SIG-M5 (cell line): ENCODE results near the gene RGL1.

Source experiments
- DNase-seq: peaks from one replicate; lab custom pipeline; 2025; lab: John Stamatoyannopoulos, UW

Gene RGL1

DNA sequence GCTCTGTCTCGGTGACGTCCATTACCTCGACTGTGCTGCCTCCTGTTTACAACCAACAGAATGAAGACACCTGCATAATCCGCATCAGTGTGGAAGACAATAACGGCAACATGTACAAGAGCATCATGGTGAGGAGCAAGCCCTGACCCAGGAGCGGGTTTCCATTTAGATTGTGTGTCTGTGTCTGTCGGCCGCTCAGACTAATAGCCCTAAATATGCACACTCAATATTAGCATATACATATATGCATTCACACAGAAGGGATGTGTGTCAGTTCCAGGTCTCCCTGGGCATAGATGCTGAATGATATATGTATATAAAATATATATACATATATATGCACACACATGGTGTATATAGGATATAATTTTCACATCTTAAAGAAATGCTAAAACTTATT is 111.7 kb downstream of the RGL1 start:
- DNase-seq, result no peak

DNA sequence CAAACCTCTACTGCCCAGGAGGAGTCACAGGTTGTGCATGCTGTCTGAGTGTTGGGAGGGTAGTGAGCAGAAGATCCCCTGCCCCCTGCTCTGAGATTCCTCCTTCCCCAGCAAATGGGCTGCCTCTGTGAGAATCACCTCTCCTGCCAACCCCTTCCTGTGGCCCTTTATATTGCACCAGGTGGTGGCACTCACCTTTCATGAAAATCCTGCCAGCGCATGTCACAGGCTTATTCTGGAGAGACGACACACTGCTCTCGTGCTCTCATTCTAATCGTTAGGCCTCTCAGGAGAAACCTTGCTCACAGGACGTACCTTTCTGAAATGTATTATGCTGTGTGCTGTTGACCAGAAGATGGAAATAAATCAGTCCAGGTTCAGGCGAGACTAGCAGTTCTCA is 113.7 kb downstream of the RGL1 start:
- no peak for DNase-seq

DNA sequence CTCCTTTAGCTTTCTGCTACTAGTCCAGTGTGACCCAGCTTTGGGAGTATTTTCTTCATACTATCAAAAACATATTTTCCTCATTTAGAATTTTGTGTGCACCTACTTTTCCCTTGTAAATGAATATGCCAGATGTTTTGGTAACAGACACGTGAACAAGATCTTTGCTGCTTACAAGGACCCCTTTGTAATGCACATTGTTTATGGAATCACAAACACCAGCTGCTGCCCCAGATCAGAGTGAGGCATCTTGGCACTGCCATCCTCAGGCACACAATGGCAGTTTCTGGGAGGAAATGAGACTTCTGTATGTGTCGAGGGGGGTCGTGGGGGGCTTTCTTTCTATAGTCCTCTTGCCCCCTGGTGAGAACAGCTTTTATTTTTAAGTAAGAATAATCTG is 115.7 kb downstream of the RGL1 start:
- no peak for DNase-seq

DNA sequence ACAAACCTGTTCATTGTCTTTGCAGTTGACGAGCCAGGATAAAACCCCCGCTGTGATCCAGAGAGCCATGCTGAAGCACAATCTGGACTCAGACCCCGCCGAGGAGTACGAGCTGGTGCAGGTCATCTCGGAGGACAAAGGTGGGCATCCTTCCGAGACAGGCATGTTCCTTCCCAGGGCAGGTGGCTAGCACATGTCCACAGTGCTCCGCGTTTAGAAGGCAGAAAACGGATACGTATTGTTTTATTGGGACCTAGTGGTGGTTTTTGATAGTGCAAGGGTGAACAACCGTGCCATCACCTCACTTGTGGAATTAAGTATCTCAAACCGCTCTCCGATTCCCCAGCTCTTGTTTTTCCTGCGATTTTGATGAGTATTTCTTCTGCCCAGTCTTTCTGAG is 117.3 kb downstream of the RGL1 start:
- DNase-seq, result no peak

DNA sequence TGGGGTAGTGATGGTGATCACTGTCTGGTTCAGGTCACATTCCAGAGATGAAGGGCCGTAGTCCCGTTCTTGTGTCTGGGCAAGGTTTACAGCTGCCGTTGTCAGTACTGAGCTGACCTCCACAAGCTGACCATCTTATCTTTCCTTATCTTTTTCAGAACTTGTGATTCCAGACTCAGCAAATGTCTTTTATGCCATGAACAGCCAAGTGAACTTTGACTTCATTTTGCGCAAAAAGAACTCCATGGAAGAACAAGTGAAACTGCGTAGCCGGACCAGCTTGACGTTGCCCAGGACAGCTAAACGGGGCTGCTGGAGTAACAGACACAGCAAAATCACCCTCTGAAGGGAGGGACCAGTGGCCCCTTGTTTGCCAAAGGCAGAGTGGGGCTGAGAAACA is 121.0 kb downstream of the RGL1 start:
- no peak for DNase-seq

DNA sequence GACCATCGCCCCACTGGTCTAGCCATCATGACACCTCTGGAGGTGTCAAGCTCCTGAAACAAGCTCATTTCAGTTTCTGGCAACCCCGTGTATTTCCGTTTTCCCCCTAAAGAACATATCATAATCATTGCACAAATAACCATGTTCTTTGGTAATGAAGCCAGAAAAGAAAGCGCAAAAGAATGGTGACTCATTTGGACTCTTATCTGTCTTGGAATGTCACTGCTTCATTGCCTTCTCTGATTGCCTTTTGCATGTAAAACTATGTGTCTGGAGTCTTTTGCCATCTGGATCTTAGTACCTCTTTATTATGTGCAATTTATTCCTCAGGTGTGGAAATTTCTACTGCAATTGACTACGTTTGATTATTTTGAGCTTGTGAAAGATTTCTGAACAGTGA is 122.1 kb downstream of the RGL1 start:
- no peak for DNase-seq

DNA sequence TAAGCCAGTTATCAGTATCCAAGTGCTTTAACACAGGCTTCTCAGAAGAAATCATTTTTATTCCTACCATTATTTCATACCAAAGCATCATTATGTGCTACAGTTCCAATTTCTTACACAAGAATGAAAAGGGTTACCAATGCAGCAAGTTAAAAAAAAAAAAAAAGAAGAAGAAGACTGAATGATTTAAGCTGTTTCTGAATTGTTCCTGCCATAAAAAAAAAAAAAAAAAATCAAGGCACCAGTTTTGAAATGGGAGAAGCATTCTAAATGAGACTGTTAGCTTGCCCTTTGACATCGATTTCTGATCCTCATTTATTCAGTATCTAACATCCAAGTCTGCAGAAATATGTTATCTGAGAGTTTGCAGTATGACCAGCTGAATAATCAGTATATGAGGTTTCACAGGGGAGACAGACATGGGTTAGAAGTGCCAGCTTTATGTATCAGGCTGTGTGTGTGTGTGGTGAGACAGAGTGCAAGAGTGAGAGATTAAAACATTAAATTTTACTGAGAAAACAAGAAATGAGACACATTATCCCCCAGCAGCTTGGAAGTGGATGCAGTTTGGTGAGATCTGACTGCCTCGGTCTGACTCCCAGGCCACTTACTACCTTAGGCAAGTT is 126.8 kb downstream of the RGL1 start:
- DNase-seq, result no peak

DNA sequence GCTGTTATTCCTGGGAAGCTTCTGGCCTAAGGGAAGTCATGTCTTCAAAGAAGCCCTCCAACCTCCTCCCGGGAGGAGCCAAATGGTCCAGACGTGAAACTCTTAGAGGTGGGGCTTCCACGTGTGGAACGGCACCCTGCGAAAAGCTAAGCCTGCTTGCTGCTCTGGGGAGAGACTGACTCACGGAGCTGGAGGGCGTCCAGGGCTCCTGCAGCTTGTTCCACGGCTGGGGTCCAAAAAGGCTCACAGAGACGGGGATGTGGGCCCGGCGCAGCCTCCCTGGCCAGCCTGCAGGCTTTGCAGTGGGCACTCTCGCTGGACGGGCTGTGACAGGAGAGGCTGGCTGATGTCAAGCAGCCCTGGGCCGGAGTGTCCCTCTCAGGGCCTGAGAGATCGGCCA is 127.5 kb downstream of the RGL1 start:
- DNase-seq, result no peak

DNA sequence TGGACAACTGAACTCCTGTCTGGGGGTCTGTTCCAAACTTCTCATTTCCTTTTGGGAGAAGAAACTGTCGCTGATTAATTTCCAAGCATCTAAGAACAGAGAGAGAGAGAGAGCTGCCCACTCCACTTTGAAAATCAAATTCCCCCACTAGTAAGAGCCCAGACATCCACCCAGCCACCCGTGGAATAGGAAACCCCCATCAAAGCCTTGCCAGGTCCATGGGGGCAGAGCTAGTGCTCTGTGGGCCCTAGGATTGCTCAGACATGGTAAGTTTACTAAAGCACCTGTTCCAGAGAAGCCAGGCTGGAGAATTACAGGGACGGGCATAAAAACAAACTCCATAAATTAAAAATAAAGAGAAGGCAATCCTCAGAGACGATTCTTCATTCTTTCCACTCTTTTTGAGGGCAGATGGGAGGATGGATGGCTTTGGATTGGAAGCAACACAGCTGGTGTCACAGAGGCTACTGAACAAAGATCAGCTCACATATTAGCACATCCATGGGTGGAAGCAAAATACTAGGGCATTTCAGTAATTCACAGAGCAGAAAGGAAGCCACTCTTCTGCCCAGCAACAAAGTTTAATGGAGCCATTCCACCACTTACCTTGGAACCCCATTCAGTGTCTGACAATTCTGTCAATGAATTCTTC is 128.7 kb downstream of the RGL1 start:
- no peak for DNase-seq

DNA sequence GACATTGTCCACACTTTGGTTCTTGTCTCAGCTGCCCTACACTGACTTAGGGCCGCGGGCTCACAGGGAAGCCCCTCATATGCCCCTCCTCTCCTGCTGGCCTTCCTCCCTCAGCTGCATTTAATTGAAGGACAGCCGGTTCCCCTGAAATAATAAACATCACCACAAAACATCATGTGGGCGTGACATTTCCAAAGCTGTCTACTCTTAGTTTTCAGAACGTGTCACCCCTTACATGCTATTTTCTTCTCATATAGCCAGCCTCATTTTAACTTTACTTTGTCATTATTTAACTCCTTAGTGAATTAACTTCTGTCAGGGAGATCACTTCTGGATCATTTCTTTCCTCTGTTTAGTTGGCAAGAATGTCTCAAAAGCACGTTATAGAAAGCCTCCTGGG is 129.4 kb downstream of the RGL1 start:
- no peak for DNase-seq

DNA sequence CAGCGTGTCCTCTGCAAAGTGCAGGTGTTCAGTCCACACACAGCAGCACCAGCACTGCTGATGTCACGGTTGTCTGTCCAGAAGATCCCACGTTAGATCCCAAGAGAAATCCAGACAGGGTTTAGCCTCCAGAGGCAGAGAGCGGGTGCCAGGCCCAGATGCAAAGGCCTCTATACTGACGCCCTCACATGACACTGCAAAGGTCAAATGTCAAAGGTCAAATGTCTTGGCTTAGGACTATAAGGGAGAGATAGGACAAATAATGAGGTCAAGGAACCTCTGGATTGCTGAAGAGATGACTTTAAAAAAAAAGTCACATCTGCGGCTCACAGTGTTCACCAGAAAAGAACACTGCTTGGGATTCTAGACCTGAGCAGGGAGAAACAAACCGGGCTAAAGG is 131.1 kb downstream of the RGL1 start:
- no peak for DNase-seq

DNA sequence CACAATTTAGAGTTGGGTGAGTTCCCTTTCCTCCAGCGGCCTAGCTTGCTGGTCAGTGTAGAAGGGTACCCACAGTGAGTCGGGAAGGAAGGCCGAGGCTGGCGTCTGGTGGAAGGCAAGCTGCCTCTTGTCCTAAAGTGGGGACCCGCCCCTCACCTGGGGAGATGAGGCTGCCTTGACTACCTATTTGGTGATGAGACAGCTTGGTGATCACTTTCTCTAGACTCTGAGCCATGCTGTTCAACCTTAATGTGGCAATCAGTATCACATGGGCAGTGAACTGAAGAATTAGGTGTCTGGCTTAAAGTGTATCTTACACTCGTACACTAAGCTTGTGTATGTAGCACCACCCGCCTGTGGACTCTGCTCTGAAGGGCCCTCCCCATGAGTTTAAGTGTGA is 131.9 kb downstream of the RGL1 start:
- no peak for DNase-seq

DNA sequence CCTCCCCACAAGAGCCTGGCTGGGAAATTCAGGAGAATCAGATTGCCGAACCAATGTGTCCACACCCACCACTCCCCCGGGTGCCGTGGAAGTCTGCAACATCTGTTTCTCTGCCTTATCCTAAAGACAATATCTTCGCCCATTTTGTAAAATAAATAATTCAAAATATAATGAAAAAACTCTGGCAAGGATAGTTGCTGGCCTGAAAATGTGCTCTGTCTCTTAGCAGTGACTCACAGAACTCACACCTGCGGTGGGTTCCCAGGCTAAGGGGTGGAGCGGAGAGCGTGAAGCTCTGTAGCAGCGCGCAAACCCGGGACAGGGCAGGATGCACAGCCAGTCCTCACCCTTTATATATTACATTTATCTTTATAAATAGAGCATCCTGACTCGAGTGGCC is 132.7 kb downstream of the RGL1 start:
- DNase-seq, result no peak

DNA sequence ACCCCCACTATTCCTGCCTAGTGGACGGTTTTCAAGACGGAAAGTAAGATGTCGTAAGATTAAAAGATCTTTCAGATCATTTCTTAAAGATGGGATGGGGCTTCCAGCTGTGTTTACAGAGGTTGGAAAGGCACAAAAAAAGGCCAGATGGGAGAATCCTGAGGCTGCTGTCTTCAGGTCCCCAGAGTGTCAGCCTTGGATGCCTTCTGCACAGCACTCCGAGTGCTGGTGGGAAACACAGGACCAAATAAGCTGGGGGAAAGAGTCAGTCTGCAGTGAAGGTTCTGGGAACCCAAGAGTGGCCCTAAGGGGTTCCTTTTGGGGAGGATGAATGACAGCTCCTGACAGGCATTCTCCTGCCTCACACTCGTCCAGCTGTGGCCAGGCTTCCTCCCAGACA is 136.1 kb downstream of the RGL1 start:
- no peak for DNase-seq

DNA sequence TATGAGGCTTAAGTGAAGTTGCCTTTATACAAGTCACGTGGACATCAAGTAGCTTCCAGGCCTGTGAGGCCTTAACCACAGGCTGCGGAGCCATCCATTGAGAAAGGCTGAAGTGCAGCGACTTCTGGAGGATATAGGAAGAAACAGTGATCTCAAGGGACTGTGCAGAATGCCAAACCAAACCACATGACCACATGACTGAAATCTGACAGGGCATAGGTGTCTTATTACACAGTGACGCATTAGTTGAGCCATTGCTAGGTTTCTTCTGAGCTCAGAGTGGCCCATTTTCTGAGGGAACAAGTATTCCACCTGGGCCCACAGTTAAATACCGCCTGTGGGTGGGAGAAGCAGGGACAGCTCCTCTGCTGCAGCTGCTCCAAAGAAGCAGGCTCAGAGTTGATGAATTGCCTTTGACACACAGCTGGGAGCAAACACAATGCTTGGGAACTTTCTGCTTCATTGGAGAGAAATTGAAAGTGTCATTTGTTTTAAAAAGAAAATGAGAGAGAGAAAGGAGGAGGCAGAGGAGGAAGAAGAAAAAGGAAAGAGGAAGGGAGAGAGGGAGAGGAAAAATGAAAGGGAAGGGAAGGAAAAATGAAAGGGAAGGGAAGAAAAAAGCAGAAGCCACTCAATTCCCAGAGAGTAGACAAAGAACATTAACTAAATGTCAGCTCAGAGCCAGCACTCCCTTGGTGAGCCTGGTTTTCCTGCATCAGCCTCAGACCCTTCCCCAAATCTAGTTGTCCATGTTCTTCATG is 138.2 kb downstream of the RGL1 start:
- peak; percentile 17 for DNase-seq

DNA sequence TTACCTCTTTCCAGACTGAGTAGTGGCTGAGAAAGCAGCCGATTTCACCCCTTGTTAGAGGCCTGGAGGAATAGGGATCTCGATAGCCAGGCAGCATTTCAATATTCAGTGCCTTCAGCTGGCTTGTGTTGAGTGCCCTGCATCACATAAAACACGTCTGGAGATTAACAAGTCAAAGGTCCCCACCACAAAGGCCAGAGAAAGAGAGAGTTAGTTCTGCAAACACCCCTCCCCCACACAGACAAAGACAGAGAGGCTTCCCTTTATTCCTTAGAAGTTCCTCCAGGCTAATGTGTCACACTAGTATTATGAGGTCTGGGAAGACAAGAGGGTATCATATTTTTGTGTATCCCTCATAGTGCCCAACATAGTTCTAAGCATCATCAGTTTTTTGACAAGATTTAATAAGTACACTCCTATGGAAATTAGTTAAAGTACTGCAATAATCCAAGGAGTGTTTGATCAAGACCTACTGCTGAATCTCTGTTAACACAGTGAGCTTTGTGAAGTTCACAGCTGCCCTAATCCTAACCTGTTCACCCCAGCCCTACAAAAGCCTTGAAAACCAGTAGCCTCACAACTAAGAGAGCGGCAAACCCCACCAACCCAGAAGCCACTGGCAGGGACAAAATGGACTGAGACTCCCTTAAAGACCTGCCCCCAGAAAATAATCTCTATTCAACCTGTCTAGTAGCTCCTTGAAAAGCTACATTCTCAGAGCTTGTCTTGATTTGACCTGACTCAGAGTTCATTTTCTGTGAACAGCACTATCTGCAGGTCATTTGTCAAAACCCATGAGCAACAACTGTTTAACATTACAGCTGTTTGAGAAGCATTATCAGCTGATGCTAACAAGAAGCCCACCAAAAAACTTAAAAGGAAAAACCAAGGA is 140.8 kb downstream of the RGL1 start:
- no peak for DNase-seq

DNA sequence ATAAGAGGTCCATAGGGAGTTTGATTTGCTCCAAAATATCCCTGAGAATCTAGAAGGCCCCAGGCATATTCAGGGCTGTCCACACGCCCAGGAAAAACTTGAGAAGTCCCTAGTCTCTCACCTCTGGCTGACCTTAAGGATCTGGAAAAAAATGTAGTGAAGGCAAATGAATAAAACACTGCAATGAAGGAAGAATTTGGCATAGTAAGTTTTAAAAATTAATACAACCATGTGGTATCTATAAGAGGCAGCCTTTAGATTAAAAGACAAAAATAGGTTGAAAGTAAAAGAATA is 141.3 kb downstream of the RGL1 start:
- no peak for DNase-seq

DNA sequence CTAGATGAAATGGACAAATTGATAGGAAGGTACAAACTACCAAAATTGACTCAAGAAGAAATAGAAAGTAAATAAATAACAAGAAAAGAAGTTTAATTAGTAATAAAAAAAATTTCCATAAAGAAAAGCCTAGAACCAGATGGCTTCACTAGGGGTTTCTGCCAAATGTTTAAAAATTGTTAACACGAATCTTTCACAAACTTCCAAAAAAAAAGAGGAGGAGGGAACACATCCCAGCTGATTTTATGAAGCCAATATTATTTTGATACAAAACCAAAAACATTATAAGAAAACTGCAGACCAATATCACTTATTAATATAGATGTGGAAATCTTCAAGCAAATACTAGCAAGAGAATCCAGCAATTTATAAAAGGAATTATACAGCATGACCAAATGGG is 143.1 kb downstream of the RGL1 start:
- DNase-seq, result no peak

DNA sequence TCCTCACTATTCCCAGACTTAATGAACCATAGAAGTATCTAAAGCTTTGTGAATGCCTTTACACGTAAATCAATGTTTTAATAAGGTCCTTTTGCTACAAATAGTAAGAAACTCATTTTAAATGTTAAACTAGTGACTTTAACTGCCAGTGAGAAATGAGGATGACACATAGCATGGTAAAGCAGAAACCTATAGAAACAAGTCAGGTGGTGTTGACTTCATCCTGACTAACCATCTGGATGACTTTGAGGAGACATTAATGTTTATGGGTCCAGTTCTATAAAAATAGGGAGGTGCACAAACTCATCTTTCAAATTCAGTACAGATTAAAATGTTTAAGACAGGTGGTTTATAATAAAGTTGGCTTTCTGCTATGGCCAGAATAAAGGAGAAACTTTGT is 147.2 kb downstream of the RGL1 start:
- DNase-seq, result no peak

DNA sequence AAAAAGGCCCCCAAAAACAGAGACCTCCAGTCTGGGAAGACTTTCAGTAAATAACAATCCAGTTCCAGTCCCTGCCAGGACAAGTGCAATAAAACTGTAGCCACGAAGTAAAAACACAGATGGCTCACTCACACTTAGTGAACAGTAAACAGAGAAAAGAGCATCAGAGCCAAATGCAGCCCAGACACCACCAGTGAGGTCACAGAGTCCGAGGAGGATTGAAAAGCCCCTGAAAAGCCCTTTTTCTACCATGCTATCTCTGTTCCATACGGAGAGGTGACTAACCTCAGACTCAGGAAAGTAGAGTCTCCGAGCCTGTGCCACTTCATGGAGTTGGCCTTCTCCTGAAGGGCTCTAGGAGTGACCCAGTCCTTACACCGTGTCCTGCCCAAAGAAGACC is 148.1 kb downstream of the RGL1 start:
- no peak for DNase-seq

DNA sequence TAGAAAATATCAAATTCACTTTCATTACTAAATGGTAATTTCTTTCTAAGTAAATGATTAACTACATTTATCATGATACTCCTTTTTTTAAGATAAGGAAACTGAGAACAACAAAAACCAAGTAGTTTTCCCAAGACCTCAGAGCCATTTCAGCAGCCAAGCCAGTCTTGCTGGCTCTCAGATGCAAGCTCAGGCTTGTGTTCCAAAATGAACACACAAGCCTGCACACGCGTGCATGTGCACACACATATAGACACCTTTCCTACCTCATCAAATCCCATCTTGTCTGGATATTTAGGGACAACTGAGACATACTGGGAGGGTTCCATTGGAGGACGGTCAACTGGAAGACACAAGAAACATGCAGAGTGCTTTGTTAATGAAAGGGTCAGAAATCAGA is 149.6 kb downstream of the RGL1 start:
- DNase-seq, result no peak

DNA sequence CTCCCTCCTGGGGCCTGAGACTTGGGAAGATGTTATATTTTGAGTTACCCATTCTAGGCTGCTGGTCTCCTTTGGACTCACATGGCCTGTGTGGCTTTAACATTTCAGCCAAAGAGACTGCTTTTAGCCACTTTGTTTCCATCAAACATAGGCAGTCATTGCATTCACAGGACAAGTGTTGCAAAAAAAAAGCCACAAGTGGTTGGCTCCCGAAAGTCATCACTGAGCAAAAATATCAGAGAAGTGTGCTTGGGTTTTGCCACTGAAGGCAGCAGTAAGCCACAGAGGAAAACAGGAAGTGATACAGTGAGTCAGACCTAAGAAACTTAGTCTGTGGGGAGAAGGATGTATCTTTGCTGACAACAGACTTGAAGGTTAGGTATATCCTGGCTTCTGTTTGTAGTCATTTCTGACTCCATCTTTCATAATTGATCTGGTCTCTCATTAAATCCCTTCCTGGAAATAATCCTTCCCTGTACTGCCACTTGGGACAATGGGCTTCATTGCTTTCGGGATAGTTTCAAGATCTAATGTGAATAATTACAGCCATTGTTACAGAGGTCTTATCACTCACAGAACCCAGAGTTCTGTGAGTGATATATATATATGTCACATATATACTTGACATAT is 151.8 kb downstream of the RGL1 start:
- peak; percentile 100 for DNase-seq
